Coronary artery (tissue), 2 donors: ENCODE results near the gene GOLT1A.

Experiments
- DNase-seq: peaks from one replicate; pipeline ENCODE4 v3.0.0-alpha.2; 2017; ENCODE audit warnings: low spot score
- H3K27ac ChIP-seq, 2 donors: fragments of 200-600 bp; sonication (generic); one replicate each; pipeline ENCODE4 v1.5.1; 2016 to 2019
- H3K4me3 ChIP-seq: fragments of 200-600 bp; sonication (generic); 2 replicates; pipeline ENCODE4 v1.5.1; 2016; ENCODE audit warnings: mild to moderate bottlenecking, moderate library complexity
- TF ChIP-seq, protein P1 (sequence below): fragments of 200-600 bp; sonication (generic); IDR thresholded peaks from one replicate; pipeline ENCODE4 v1.5.1; 2019; ENCODE audit warnings: antibody characterized with exemption

GOLT1A gene

DNA sequence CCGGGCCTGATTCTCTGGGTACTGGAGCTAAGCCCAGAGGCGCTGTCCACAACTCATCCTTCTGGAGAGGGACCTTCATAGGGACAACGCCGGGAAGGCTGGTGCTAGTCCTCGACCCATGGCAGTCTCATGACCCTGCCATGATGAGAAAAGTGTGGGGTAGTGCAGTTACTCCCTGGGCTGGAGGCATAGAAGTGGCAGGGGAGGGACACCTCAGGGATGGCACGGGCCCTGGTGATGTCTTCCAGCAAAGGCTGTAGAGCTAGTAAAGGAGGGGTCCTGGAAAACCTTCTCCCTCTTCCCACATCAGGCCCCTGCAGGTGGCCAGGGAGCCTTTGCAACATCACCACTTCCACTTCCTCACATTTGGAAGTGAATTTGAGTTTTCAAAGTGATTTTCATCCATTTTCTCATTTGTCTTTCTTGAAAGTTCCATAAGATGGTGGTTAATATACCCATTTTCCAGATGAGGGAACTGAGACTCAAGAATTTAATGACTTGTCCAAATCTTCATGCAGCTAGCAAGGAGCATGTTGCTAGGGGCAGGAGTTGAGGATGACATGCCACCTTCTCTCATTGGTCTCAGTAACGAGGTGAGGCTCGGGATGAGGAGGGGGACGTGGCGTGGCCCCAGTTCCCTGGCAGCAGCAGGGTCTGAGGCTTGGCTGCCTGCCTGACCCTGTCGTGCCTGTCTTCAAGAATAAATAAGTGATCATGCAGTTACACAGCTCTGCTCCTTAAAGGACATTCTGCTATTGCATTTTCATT, 3.3 kb upstream of the GOLT1A start:
- DNase-seq = no peak
- Histone ChIP-seq H3K4me3 (no peak overlapping the region), H3K27ac (no peak overlapping the region)
- TF ChIP-seq, protein P1, sequence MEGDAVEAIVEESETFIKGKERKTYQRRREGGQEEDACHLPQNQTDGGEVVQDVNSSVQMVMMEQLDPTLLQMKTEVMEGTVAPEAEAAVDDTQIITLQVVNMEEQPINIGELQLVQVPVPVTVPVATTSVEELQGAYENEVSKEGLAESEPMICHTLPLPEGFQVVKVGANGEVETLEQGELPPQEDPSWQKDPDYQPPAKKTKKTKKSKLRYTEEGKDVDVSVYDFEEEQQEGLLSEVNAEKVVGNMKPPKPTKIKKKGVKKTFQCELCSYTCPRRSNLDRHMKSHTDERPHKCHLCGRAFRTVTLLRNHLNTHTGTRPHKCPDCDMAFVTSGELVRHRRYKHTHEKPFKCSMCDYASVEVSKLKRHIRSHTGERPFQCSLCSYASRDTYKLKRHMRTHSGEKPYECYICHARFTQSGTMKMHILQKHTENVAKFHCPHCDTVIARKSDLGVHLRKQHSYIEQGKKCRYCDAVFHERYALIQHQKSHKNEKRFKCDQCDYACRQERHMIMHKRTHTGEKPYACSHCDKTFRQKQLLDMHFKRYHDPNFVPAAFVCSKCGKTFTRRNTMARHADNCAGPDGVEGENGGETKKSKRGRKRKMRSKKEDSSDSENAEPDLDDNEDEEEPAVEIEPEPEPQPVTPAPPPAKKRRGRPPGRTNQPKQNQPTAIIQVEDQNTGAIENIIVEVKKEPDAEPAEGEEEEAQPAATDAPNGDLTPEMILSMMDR = no peak

DNA sequence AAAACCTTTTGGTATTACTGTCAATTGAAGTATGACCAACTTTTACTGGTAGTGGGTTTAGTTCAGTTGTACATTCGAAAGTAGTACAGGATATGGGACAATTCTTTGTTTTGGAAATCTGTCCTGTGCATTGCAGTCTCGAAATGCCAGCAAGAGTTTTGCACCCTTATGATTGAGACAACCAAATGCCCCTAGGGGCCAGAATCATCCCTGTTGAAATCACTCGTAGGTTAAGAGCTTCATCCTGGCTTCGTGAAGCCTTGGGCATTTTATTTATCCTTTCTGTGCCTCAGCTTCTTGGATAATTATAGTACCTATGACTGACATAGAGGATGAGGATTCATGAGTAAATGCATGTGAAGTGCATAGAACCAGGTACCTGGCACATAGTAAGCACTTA, 2.4 kb upstream of the GOLT1A start:
- TF ChIP-seq, protein P1 = no peak
- no peak overlapping the region for H3K4me3 ChIP-seq
- DNase-seq = no peak
- H3K27ac ChIP-seq = no peak overlapping the region

DNA sequence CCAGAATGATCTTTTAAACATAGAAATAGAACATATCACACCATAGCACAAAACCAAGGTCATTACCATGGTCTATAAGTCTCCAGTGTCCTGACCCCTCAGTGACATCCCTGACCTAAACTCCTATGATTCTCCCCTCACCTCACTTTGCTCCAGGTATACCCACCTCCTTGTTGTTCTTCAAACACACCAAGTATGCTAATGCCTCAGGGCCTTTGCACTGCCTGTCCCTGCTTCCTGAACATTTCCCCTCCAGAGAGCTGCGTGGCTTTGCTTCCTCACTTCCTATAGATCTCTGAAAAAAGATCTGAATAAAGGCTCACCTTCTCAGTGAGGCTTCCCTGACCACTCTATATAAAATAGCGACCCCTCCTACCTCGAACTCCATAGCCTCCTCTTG, 1.1 kb downstream of the GOLT1A start:
- Histone ChIP-seq H3K27ac (no peak overlapping the region), H3K4me3 (no peak overlapping the region)
- no peak for DNase-seq
- TF ChIP-seq, protein P1 = no peak

DNA sequence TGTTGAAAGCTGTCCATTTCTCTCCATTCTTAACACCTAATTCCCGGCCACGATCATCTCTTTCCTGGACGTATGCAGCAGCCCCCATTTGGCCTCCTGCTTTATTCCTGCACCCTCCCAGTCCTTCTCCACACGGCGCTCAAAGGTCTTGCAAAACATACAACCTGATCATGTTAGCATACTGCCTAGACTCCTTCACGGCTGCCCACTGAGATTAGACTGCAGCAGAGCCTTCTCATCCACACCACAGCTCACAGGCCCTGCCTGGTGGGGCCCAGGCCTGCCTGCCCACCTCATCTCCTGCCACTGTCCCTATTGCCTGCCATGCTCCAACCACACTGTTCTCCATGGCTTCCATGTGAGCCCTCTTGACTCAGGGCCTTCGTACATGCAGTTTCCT, 2.7 kb downstream of the GOLT1A start:
- TF ChIP-seq, protein P1 = no peak
- peak; percentile 40 for DNase-seq
- no peak overlapping the region for H3K4me3 ChIP-seq
- H3K27ac ChIP-seq = no peak overlapping the region

DNA sequence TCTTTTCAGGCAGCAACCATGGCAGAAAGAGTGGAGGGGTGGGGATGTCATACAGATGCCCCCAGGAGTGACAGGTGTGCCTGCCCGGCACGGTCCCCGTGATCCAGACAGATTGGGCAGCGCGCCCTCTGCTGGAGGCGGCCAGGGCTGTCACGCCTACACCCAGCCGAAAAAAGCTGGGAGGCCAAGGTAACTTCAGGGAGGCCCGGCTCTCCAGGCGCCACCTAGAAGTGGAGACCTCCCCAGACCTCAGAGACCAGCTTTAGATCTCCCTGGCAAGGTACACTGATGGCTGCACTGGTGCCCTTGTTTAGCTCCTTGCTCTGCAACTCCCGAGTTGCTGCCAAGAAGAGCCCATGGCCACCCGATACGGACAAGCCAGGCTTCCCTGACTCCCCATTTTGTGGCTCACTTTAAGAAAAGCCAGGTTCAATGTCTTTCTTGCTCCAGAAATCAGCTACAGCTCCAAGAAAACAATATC, 6.6 kb downstream of the GOLT1A start:
- no peak overlapping the region for H3K4me3 ChIP-seq
- TF ChIP-seq, protein P1 = peak; percentile 91
- H3K27ac ChIP-seq = no peak overlapping the region
- DNase-seq = peak; percentile 75

DNA sequence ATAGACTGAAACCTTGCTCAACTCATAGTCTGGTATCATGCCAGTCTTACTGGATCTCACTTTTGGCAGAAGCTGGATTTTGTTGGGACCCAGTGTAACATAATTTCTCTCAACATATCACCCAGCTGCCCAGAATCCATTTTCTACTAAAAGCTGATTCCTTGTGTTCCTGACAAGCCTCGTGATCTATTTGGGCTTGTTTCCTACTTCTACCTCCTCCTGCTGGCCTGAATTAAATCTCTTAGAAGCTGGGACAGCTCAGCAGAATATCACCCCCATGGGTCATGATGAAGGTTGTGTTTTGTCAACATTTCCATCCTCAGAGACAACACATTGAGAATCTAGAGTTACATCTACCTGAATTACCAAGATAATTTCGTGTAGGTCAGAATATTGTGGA, 7.7 kb downstream of the GOLT1A start:
- Histone ChIP-seq H3K4me3 (no peak overlapping the region), H3K27ac (no peak overlapping the region)
- no peak for DNase-seq
- TF ChIP-seq, protein P1 = no peak

DNA sequence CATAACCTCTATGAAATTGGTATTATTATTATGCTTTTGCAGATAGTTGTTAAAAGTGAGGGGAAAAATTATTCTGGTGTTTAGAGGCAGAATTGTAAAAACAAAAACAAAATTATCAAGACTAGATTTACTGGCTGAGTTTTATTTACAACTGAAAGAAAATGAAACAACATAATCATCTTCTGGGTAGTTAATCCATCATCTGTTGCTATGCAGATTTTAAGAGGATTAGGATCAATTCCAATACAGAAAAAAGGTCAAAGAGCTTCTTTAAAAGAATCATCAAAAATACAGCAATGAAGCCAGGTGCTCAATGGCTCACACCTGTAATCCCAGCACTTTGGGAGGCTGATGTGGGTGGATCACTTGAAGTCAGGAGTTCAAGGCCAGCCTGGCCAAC, 8.3 kb downstream of the GOLT1A start:
- TF ChIP-seq, protein P1 = no peak
- Histone ChIP-seq H3K27ac (no peak overlapping the region), H3K4me3 (no peak overlapping the region)
- DNase-seq = no peak
